ENCODE results near the gene ERC1.
"Not testable (repeated sequence)": the region's sequence is repeated elsewhere in the genome, so short reads cannot be mapped to it uniquely, and the experiment has no call there.

The ERC1 gene

DNA sequence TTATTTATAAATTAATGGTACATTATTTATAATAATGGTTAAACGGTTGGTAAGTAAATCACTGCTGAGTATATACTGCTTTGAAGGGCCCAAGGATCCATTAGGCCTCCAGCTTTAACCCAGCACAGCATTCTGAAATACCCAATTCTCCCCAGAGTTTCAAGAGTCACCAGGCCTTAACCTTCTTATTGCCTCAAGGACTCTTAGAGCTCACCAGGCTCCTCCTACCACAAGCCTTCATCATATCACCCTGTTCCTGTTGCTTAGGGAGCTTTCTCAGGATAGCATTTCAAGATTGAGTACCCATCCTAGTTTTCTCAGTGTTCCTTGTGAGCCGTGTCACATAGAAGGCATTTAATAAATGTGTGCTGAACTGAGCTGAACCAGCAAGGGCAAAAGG, 360.9 kb downstream of the ERC1 start:
- Histone ChIP-seq H2AFZ (ENCODE audit: low read depth) (no peak overlapping the region), H3K4me3 (IDR thresholded peaks at IDR 0.05; ENCODE audit: insufficient read depth, low read depth, low read length) (no peak overlapping the region), H4K20me1 (ENCODE audit: insufficient read depth) (no peaks in the 10 kb centered on the region), H3K27ac (no peak overlapping the region), H3K4me2 (no peak overlapping the region), H3K79me2 (ENCODE audit: insufficient read depth, low read depth) (no peaks in the 10 kb centered on the region), H3K27me3 (ENCODE audit: insufficient read depth, low read depth) (no peaks in the 10 kb centered on the region), H3K9ac (no peak overlapping the region), H3K4me1 (ENCODE audit: low read depth, poor library complexity, severe bottlenecking) (no peaks in the 10 kb centered on the region), H3K36me3 (ENCODE audit: insufficient read depth) (no peaks in the 10 kb centered on the region)
- TF ChIP-seq, protein P1, sequence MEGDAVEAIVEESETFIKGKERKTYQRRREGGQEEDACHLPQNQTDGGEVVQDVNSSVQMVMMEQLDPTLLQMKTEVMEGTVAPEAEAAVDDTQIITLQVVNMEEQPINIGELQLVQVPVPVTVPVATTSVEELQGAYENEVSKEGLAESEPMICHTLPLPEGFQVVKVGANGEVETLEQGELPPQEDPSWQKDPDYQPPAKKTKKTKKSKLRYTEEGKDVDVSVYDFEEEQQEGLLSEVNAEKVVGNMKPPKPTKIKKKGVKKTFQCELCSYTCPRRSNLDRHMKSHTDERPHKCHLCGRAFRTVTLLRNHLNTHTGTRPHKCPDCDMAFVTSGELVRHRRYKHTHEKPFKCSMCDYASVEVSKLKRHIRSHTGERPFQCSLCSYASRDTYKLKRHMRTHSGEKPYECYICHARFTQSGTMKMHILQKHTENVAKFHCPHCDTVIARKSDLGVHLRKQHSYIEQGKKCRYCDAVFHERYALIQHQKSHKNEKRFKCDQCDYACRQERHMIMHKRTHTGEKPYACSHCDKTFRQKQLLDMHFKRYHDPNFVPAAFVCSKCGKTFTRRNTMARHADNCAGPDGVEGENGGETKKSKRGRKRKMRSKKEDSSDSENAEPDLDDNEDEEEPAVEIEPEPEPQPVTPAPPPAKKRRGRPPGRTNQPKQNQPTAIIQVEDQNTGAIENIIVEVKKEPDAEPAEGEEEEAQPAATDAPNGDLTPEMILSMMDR (conservative IDR thresholded peaks at IDR 0.05; ENCODE audit: low read depth, low read length) = no peak

DNA sequence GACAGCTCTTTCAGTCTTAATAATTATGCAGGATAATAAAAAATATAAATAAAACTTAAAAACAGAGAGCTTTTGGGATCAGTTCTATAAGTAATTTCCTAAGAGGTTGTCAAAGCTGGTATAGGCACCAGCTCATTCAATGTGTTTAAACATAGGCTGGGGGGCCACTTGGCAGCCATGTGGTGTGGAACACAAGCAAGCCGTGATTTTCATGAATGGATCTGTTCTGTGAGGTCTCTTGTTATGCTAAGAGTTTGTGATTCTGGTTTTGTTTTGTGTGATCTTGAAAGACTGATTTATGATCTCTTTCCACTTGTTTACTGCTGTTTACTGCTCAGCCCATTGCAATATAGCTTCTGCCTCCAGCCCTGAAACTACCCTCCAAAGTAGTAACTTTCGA, 362.4 kb downstream of the ERC1 start:
- no peak overlapping the region for H3K4me3 ChIP-seq (IDR thresholded peaks at IDR 0.05; ENCODE audit: insufficient read depth, low read depth, low read length)
- no peak overlapping the region for H3K27ac ChIP-seq
- TF ChIP-seq, protein P1 (conservative IDR thresholded peaks at IDR 0.05; ENCODE audit: low read depth, low read length) = no peak
- no peak overlapping the region for H2AFZ ChIP-seq (ENCODE audit: low read depth)
- H3K79me2 ChIP-seq (ENCODE audit: insufficient read depth, low read depth) = no peaks in the 10 kb centered on the region
- no peaks in the 10 kb centered on the region for H4K20me1 ChIP-seq (ENCODE audit: insufficient read depth)
- no peaks in the 10 kb centered on the region for H3K36me3 ChIP-seq (ENCODE audit: insufficient read depth)
- H3K4me1 ChIP-seq (ENCODE audit: low read depth, poor library complexity, severe bottlenecking) = no peaks in the 10 kb centered on the region
- H3K4me2 ChIP-seq = no peak overlapping the region
- no peak overlapping the region for H3K9ac ChIP-seq
- H3K27me3 ChIP-seq (ENCODE audit: insufficient read depth, low read depth) = no peaks in the 10 kb centered on the region

DNA sequence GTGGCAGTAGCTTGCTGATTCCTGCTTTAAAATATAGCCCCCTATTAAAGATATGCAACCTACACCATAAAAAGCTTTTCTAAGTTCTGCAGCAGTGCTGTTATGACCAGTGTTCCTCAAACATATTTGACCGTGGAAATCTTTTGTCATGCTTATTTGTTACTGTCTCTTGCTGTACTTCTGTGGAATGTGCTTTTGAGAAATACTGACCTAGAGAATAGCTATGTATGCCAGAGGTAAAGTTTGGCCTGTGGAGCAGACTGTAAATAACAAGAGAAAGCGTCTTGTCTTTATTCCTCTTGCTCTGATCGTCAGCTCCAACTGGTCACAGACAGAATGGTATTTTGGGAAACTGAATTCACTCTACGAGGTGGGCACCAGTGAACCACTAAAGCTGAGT, 364.4 kb downstream of the ERC1 start:
- Histone ChIP-seq H3K79me2 (ENCODE audit: insufficient read depth, low read depth) (no peaks in the 10 kb centered on the region), H2AFZ (ENCODE audit: low read depth) (no peak overlapping the region), H3K27ac (no peak overlapping the region), H3K4me3 (IDR thresholded peaks at IDR 0.05; ENCODE audit: insufficient read depth, low read depth, low read length) (no peak overlapping the region), H4K20me1 (ENCODE audit: insufficient read depth) (no peaks in the 10 kb centered on the region), H3K4me2 (no peak overlapping the region), H3K9ac (no peak overlapping the region), H3K36me3 (ENCODE audit: insufficient read depth) (no peaks in the 10 kb centered on the region), H3K4me1 (ENCODE audit: low read depth, poor library complexity, severe bottlenecking) (no peaks in the 10 kb centered on the region), H3K27me3 (ENCODE audit: insufficient read depth, low read depth) (no peaks in the 10 kb centered on the region)
- TF ChIP-seq, protein P1 (conservative IDR thresholded peaks at IDR 0.05; ENCODE audit: low read depth, low read length) = no peak

DNA sequence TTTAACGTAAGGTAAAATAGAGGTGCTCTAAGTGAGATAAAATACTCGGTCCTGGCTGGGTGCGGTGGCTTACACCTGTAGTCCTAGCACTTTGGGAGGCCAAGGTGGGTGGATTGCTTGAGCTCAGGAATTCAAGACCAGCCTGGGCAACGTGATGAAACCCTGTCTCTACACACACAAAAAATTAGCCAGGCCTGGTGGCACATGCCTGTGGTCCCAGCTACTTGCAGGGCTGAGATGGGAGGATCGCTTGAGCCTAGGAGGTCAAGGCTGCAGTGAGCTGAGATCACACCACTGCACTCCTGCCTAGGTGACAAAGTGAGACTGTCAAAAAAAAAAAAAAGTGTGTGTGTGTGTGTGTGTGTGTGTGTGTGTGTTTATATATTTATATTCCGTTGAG, 364.8 kb downstream of the ERC1 start:
- not testable (repeated sequence) for H4K20me1 ChIP-seq (ENCODE audit: insufficient read depth); H3K79me2 ChIP-seq (ENCODE audit: insufficient read depth, low read depth); H3K4me3 ChIP-seq (IDR thresholded peaks at IDR 0.05; ENCODE audit: insufficient read depth, low read depth, low read length); H3K9ac ChIP-seq; H2AFZ ChIP-seq (ENCODE audit: low read depth); H3K36me3 ChIP-seq (ENCODE audit: insufficient read depth); H3K4me2 ChIP-seq; H3K27ac ChIP-seq; H3K27me3 ChIP-seq (ENCODE audit: insufficient read depth, low read depth); H3K4me1 ChIP-seq (ENCODE audit: low read depth, poor library complexity, severe bottlenecking)

DNA sequence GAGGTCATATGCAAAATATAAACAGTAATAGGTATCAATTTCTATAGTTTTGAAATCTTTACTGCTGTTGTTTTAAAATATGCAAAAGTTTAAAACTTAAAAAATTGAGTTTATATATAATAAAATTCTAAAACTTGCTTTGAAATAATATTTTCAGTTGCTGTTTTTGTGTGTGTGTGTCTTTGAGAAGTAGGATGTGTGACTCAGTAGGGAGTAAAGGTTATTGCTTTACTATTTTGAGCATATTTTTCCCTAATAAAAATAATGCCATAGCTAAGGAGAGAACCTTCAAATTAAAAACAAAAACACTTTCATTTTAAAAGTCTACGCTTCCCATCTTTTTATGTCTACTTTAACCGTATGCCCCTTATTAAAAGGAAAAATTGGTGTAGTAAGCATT, 365.3 kb downstream of the ERC1 start:
- Histone ChIP-seq H3K79me2 (ENCODE audit: insufficient read depth, low read depth) (no peaks in the 10 kb centered on the region), H4K20me1 (ENCODE audit: insufficient read depth) (no peaks in the 10 kb centered on the region), H3K4me1 (ENCODE audit: low read depth, poor library complexity, severe bottlenecking) (no peaks in the 10 kb centered on the region), H3K36me3 (ENCODE audit: insufficient read depth) (no peaks in the 10 kb centered on the region), H3K9ac (no peak overlapping the region), H3K27me3 (ENCODE audit: insufficient read depth, low read depth) (no peaks in the 10 kb centered on the region), H2AFZ (ENCODE audit: low read depth) (no peak overlapping the region), H3K4me2 (no peak overlapping the region), H3K27ac (no peak overlapping the region), H3K4me3 (IDR thresholded peaks at IDR 0.05; ENCODE audit: insufficient read depth, low read depth, low read length) (no peak overlapping the region)
- TF ChIP-seq, protein P1 (conservative IDR thresholded peaks at IDR 0.05; ENCODE audit: low read depth, low read length) = no peak
